Measurements from ENCODE around the gene ITPKB. TPM values are rescaled to one million over a fixed set of nuclear protein-coding genes. Genes with fewer than 3 reads are reported as not detected.

Gene ITPKB
- total RNA-seq, 1 donor: 7.5 TPM

DNA sequence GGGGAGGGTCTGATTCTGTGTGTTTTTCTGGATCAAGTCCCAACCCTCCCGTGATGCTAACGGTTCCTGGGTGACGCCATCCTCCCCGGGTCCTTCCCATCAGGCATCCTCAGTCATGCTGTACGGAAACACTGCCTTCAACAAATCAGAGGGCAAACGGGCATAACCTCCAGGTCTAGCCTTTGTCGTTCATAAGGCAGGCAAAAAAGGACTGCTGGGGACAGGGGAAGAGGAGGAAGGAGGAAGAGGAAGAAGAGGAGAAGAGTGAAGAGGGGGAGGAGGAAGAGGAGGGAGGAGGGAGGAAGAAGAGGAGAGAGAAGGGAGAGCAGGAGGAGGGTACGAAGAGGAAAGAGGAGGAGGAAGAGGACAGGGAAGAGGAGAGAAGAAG lies 84.4 kb downstream of the ITPKB start:
- H3K4me3 ChIP-seq (ENCODE audit: low read depth, low read length): no peak overlapping the region
- no peak for DNase-seq (ENCODE audit: low read depth)
- TF ChIP-seq, protein P1, sequence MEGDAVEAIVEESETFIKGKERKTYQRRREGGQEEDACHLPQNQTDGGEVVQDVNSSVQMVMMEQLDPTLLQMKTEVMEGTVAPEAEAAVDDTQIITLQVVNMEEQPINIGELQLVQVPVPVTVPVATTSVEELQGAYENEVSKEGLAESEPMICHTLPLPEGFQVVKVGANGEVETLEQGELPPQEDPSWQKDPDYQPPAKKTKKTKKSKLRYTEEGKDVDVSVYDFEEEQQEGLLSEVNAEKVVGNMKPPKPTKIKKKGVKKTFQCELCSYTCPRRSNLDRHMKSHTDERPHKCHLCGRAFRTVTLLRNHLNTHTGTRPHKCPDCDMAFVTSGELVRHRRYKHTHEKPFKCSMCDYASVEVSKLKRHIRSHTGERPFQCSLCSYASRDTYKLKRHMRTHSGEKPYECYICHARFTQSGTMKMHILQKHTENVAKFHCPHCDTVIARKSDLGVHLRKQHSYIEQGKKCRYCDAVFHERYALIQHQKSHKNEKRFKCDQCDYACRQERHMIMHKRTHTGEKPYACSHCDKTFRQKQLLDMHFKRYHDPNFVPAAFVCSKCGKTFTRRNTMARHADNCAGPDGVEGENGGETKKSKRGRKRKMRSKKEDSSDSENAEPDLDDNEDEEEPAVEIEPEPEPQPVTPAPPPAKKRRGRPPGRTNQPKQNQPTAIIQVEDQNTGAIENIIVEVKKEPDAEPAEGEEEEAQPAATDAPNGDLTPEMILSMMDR (IDR thresholded peaks at IDR 0.05; ENCODE audit: insufficient read depth, low read length): no peak

DNA sequence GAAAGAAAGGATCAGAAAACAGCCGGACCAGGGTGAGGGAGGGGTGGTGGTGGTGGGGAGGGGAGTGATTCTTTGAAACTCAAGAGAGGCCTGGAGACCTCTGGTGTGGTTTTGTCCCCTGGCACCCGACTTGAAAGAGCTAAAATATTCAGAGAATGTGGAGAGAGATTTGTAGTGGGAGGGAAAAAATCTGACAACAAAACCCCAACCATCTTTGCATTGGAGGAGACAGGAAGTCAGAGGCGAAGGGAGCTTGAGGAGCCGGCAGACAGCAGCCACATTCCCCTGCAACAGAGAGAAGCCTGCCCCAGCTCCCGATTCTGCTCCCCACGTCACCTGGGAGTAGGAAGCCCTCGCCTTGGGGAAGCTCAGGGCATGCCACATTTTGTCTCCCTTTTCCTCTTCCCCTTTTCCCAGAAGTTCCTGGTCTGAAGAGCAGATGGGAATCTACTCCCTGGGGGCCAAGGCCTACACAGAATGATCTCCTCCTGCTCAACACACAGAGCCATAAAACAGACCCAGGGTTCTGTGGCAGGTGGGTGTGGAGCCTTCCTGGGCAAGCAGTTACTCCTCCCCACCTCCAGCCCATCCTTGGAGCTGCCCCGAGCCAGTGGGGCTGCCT lies 84.9 kb downstream of the ITPKB start:
- TF ChIP-seq, protein P1 (IDR thresholded peaks at IDR 0.05; ENCODE audit: insufficient read depth, low read length): no peak
- H3K4me3 ChIP-seq (ENCODE audit: low read depth, low read length): no peak overlapping the region
- DNase-seq (ENCODE audit: low read depth): peak; percentile 60

DNA sequence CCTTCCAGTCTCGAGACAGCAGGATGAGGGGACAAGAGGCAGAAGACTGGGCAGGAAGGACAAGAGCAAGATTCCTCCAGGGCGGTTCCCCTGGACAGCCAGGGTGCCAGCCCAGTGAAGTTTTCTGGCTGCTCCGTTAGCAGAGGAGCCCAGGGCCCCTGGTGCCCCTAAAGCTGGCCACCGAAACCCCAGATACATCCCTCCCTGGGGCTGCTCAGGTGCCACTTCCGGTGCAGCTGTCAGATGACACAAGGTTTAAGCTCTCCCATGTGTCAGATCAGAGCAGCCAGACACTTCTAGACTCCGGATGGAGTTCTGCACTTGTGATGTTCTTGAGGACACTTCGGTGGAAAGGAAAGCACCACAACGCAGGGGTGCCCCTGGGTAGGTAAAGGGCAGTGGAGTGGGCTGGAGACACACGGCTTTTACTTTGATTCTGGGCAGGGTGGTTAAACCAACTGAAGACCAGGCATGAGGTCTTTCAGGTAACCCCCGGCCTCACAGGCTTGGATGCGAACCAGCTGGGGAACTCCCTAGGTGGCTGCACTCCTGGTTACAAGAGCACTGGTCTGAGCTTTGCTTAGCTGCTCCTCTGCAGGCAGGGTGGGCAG lies 85.7 kb downstream of the ITPKB start:
- DNase-seq (ENCODE audit: low read depth): no peak
- H3K4me3 ChIP-seq (ENCODE audit: low read depth, low read length): no peak overlapping the region
- TF ChIP-seq, protein P1 (IDR thresholded peaks at IDR 0.05; ENCODE audit: insufficient read depth, low read length): no peak

DNA sequence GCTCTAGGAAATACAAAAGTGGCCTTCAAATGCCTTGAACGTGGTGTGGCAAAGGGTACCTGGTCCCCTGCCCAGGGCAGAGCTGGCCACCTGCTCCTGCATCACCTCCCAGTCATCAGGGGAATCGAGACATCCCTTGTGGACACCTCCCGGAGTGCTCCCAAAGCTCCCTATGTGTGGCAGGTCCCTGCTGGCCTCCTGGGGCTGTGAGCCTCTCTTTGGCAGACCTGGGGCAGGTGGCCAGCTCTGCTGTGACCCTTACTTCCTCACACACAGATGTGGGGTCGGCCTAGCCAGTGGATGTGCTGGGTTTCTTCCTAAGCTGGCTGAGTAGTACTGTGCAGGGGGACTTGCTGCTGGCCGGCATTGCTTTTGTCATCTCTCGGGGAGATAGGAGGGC lies 86.5 kb downstream of the ITPKB start:
- no peak for DNase-seq (ENCODE audit: low read depth)
- TF ChIP-seq, protein P1 (IDR thresholded peaks at IDR 0.05; ENCODE audit: insufficient read depth, low read length): no peak
- H3K4me3 ChIP-seq (ENCODE audit: low read depth, low read length): no peak overlapping the region

DNA sequence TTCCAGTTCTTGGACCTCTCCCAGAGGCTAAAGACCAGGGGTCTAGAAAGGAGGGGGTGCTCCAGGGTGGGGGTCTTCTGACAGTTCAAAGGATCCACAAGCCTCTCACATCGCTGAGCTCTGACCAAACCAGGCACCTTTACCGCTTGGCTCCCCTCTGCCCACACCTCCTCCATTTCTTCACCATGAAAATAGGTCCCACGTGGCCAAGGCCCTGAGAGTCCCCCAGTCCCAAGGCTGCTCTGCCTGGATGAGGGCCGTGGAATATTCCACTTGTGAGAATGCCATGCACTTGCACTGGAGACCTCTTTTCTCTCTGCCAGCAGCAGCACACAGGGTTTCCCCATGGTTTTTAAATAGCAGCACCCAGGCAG lies 87.4 kb downstream of the ITPKB start:
- TF ChIP-seq, protein P1 (IDR thresholded peaks at IDR 0.05; ENCODE audit: insufficient read depth, low read length): no peak
- H3K4me3 ChIP-seq (ENCODE audit: low read depth, low read length): no peak overlapping the region
- no peak for DNase-seq (ENCODE audit: low read depth)

DNA sequence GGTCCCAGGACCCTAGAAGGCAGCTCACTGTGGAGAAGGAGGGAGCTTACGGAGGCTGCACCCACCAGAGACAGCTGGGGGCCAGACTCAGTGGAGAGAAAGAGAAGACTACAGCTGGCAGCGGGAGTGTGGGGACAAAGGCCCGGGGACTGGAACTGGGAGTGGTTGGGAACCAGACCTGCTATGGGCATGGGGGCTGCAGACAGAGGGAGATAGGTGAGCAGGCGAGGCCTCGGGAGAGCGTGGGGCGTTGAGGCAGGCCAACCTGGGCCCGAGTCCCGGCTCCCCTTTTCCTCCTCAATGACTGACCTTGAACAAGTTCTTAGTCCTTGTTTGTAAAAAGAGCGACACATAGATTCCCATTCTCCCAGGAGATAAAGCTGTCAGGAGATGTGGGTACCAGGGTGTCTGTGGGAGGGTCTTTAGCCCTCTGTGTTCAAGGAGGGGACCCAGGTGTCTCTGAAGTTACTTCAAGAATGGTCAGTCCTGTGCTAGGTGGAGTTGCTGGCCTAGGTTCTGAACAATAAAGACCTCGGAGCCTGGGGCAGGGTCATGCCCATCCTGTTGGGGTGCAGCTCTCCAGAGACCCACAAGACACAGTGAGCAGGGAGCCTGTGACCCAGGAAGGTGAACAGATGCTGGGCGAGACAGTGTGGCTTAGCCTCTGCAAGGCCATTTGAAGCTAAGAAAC lies 87.9 kb downstream of the ITPKB start:
- no peak overlapping the region for H3K4me3 ChIP-seq (ENCODE audit: low read depth, low read length)
- no peak for DNase-seq (ENCODE audit: low read depth)
- TF ChIP-seq, protein P1 (IDR thresholded peaks at IDR 0.05; ENCODE audit: insufficient read depth, low read length): no peak

Data from fibroblast of the aortic adventitia (primary cell).